Retinal pigment epithelial cell (primary cell): ENCODE measurements around the gene VPS11.

Experiments
- DNase-seq: peaks from one replicate; pipeline ENCODE4 v3.0.0-alpha.2; 2010; ENCODE audit warnings: low read depth
- H3K4me3 ChIP-seq: 2 replicates; pipeline ENCODE4 v1.5.1; 2011; ENCODE audit warnings: mild to moderate bottlenecking, low read length, control low read depth, moderate library complexity
- CTCF ChIP-seq: conservative IDR thresholded peaks from 2 replicates; pipeline ENCODE4 v1.5.1; 2011; ENCODE audit warnings: low read depth, low read length, control low read depth, inconsistent platforms

Gene VPS11

GRCh38 chr11:119103793-119104192 is 36.2 kb downstream of the VPS11 start:
- no peak for DNase-seq
- no peak for TF ChIP-seq CTCF
- H3K4me3 ChIP-seq: no peak overlapping the region

GRCh38 chr11:119106564-119107537 is 39.2 kb downstream of the VPS11 start, which contains the start of gene C2CD2L:
C2CD2L (plus strand) TSS chr11:119107344; CDS start chr11:119107742, 398 bp downstream.
- no peak for DNase-seq
- no peak for TF ChIP-seq CTCF
- H3K4me3 ChIP-seq: peak within 1 kb of the TSS; percentile 77

- peak overlapping the region; percentile 77 for H3K4me3 ChIP-seq
- DNase-seq: no peak
- TF ChIP-seq CTCF: no peak
Measured at GRCh38 chr11:119107538-119108145, 40.0 kb downstream of the VPS11 start.

- peak overlapping the region; percentile 77 for H3K4me3 ChIP-seq
- no peak for DNase-seq
- no peak for TF ChIP-seq CTCF
Measured at GRCh38 chr11:119108146-119108856, 40.7 kb downstream of the VPS11 start.

GRCh38 chr11:119108857-119109221 is 41.2 kb downstream of the VPS11 start:
- no peak for DNase-seq
- TF ChIP-seq CTCF: no peak
- peak overlapping the region; percentile 77 for H3K4me3 ChIP-seq

- H3K4me3 ChIP-seq: no peak overlapping the region
- no peak for TF ChIP-seq CTCF
Measured at GRCh38 chr11:119109843-119110242, 42.2 kb downstream of the VPS11 start.

More at GRCh38 chr11:119109843-119110242, 42.2 kb downstream of the VPS11 start:
- no peak for DNase-seq
